GM12801 (cell line): Measurements from ENCODE around the gene SERPINB6.

Experiments used
- CTCF ChIP-seq: IDR thresholded peaks from one replicate; pipeline ENCODE4 v1.5.1; 2011; ENCODE audit warnings: control low read depth; ENCODE audit not compliant: insufficient read length; ENCODE audit errors: extremely low read depth

SERPINB6 gene

DNA sequence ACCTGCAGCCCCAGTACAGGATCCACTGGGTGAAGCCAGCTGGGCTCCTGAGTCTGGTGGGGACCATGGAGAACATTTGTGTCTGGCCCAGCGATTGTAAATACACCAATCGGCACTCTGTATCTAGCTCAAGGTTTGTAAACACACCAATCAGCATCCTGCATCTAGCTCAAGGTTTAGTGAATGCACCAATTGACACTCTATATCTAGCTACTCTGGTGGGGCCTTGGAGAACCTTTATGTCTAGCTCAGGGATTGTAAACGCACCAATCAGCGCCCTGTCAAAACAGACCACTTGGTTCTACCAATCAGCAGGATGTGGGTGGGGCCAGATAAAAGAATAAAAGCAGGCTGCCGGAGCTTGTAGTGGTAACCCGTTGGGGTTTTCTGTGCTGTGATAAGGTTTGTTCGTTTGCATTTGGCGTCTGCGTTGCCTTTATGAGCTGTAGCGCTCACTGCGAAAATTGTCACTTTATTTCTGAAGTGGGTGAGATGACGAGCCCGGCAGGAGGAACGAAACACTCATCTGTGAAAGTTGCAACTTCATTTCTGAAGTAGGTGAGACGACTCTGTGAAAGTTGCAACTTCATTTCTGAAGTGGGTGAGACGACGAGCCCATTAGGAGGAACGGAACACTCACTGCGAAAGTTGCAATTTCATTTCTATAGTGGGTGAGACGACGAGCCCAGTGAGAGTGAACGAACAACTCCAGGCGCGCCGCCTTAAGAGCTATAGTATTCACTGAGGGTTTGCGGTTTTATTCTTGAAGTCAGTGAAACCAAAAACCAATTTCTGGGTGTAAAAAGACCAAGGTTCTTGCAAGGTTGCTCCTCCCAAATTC lies 31.1 kb downstream of the SERPINB6 start:
- TF ChIP-seq CTCF, result no peak

DNA sequence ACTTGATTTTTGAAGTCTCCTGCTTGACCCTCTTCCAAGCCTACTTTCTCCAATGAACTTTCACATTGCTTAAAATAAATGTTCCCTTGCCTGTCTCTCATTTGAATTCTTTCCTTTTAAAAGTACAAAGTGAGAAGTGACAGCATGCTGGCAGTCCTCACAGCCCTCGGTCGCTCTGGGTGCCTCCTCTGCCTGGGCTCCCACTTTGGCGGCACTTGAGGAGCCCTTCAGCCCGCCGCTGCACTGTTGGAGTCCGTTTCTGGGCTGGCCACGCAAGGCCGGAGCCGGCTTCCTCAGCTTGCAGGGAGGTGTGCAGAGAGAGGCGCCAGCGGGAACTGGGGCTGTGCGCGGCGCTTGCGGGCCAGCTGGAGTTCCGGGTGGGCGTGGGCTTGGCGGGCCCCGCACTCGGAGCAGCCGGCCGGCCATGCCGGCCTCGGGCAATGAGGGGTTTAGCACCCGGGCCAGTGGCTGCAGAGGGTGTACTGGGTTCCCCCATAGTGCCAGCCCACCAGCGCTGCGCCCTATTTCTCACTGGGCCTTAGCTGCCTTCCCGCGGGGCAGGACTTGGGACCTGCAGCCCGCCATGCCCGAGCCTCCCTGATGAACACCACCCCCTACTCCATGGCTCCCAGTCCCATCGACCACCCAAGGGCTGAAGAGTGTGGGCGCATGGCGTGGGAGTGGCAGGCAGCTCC lies 31.9 kb downstream of the SERPINB6 start:
- no peak for TF ChIP-seq CTCF

DNA sequence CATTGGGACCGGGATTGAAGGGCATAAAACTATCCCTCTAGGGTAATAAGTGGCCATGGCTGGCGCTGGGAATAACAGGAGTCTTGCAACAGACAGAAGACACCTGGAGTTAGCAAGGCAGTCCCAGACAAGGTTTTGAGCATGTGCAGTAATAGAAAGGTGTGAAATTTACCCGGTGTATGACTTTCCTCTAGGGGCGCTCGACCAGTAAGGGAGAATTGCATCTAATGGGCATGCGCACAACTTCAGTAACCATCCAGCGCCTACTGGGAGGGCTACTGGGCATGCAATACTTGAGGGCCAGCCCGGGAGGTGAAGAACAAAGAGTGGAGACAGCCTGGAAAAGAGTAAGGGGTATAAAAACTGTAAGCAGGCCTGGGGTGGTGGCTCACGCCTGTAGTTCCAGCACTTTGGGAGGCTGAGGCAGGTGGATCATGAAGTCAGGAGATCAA lies 32.7 kb downstream of the SERPINB6 start:
- TF ChIP-seq CTCF, result no peak

- no peak for TF ChIP-seq CTCF
Measured at GRCh38 chr6:2938004-2938631, 33.2 kb downstream of the SERPINB6 start.

- no peak for TF ChIP-seq CTCF
Measured at GRCh38 chr6:2937627-2938003, 33.8 kb downstream of the SERPINB6 start.

DNA sequence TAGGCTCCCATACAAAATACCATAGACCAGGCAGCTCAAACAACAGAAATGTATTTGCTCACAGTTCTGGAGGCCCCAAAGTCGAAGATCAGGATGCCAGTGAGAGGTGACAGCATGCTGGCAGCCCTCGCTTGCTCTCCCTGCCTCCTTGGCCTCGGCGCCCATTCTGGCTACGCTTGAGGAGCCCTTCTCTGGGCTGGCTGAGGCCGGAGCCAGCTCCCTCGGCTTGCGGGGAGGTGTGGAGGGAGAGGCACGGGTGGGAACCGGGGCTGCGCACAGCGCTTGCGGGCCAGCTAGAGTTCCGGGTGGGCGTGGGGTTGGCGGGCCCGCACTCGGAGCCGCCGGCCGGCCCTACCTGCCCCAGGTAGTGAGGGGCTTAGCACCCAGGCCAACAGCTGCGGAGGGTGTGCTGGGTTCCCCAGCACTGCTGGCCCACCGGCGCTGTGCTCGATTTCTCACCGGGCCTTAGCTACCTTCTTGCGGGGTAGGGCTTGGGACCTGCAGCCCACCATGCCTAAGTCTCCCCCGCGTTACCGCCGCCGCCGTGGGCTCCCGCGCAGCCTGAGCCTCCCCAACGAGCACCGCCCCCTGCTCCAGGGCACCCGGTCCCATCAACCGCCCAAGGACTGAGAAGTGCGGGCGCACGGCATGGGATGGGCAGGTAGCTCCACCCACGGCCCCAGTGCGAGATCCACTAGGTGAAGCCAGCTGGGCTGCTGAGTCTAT lies 35.6 kb downstream of the SERPINB6 start:
- TF ChIP-seq CTCF, result no peak

GRCh38 chr6:2934057-2934456 lies 37.3 kb downstream of the SERPINB6 start:
- no peak for TF ChIP-seq CTCF
